GM19467 (cell line): ENCODE results near the gene FFAR4.

Experiments
- ATAC-seq: cut with Tn5 transposase; IDR thresholded peaks from one replicate; pipeline ENCODE4 v1.9.1; 2021; ENCODE audit warnings: mild to moderate bottlenecking, moderate library complexity; ENCODE audit not compliant: unreplicated experiment

Gene FFAR4

DNA sequence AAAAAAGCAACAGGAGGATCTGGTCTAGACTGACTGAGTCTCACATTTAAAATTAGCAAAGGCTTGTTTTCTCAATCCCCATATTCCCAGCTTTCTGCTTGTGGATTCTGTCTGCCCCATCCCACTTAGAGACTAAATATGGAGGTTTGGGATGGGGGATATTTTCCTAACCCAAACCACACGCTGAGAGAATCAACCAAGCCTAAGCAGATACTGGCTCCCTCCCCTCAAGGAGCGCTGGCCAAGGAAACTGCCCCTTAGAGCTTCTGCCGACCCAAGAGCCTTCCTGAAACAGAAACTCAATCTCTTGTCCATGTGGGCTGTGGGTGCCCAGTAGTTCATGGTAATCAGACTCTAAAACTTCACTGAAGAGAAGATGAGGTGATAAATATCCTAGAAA, 3.9 kb downstream of the FFAR4 start:
- no peak for ATAC-seq

- no peak for ATAC-seq
These were observed 6.1 kb downstream of the FFAR4 start for GRCh38 chr10:93572606-93573005.

DNA sequence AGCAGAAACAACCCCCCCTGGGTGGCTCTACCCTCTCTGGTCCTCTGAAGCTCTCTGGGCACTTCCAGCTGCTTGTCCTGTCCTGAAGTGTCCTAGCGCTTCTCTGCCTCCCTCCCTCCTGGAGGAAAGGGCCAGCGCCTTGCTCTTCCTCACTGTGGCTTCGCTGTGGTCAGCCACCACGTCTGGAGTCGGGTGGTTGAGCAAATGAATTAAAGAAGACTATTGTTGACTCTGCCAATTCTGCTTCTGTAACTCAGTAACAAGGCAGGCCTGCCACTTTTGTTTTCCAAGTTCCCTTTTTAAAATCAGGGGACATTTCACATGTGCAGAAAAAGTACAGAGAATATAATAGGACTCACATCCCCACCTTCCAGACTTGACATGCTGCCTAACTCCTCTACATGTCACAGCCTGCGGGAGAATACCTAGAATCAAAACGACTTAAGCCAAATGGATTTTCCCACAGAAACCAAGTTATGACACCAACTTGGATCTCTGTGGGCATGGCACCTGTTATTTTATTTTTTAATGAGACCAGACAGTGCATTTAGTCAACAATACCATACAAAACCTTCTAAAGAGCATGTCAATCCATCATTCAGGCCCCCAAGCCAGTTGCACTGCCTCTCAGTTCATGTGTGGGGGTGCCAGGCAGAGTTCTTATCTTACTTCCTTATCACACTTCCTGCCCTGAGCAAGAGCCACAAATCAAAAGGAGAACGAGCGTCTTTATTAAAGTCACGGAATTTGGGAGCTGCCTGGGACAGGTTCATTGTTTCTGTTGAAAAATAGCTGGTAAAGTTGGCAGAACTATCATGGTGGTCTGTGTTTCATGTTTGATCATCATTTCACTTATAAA, 6.8 kb downstream of the FFAR4 start:
- no peak for ATAC-seq

GRCh38 chr10:93573924-93574323, 7.5 kb downstream of the FFAR4 start:
- ATAC-seq = no peak

GRCh38 chr10:93576888-93577287, 10.4 kb downstream of the FFAR4 start:
- no peak for ATAC-seq

- no peak for ATAC-seq
These were observed 11.1 kb downstream of the FFAR4 start for GRCh38 chr10:93577565-93577964.

DNA sequence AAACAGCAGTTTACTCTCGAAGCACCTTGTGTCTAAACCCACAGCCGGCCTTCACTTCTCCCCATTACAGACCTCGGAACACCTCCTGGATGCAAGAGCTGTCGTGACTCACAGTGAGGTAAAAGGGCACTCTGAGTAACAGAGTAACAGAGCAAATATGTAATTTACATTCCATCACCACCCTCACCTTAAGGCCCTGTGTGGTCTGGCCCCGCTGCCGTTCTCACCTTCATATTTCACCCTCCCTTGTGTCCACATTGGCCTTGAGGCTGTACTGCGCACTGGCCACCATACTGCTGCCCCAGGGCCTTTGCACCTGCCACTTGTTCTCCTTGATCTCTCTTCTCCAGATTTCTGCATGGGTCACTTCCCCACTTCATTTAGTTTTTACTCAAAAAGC, 12.6 kb downstream of the FFAR4 start:
- no peak for ATAC-seq

GRCh38 chr10:93579985-93580711, 13.7 kb downstream of the FFAR4 start:
- ATAC-seq = no peak

DNA sequence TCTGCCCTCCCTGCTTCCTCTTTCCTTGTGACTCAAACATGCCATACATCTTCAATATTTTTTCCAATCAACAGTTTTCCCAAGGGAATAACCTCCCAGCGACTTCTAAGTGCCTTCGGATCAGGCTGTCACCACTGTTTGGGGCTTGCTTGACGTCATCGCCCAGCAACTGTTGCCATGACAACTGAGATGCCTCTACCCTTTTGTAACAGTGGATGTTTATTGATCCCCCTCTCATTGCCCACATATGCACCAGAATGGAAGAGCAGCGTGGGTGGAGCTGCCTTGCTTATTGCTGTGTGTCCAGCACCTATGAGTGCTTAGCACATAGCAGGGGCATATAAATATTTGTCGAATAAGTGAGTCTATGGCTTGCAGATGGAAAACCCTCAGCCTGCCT, 14.4 kb downstream of the FFAR4 start:
- no peak for ATAC-seq

DNA sequence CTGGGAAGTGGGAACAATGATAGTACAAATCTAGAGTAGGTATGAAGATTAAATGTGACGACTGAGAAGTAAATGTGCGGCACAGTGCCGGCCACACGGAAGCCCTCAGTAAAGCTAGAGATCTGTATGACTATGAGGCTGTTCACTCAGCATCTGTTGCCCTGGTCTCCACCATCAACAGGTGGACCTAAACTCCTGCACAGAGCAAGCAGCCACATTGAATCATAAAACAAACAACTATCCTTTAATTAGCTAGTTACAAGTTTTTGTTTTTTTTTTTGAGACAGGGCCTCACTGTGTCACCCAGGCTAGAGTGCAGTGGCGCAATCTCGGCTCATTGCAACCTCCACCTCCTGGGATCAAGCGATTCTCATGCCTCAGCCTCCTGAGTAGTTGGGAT, 18.0 kb downstream of the FFAR4 start:
- ATAC-seq = no peak

DNA sequence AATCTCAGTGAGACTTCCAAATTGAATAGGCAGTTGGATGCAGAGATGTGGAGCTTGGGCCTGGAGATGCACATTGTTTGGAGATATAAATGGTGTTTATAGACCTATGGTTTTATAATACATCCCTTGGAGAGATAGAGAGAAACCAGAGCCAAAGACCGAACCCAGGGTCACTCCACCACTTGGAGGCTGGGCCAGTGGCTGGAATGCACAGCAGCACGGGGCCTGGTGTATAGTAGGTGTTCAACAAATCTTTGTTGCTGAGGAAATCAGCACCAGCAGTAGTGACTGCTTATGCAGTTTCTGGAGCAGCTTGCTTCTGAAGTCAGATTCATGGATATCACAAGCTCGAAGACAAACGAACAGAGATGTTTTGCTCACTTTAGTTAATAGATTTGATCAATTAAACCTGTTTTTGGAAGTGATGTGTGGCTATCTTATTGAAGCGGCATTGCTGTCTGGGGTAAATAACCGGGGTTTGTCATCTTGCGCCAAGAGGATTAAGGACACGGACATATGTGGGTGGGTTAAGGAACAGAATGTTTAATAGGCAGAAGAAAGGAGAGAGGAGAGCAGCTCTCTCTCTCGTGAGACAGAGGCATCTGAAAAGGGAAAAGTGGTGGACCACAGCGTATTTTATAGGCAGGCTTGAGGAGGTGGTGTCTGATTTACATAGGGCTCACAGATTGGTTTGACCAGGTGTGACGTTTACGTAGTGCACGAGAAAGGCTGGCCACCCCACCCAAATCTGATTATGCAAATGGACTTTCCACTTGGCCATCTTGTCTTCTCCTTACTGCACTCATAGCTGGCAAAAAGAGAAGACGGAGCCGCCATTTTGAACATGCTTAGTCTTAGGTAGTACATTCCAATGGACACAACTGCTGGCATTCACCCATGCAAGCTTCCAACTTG, 23.4 kb downstream of the FFAR4 start:
- no peak for ATAC-seq

GRCh38 chr10:93590638-93591037, 24.2 kb downstream of the FFAR4 start:
- ATAC-seq = no peak

DNA sequence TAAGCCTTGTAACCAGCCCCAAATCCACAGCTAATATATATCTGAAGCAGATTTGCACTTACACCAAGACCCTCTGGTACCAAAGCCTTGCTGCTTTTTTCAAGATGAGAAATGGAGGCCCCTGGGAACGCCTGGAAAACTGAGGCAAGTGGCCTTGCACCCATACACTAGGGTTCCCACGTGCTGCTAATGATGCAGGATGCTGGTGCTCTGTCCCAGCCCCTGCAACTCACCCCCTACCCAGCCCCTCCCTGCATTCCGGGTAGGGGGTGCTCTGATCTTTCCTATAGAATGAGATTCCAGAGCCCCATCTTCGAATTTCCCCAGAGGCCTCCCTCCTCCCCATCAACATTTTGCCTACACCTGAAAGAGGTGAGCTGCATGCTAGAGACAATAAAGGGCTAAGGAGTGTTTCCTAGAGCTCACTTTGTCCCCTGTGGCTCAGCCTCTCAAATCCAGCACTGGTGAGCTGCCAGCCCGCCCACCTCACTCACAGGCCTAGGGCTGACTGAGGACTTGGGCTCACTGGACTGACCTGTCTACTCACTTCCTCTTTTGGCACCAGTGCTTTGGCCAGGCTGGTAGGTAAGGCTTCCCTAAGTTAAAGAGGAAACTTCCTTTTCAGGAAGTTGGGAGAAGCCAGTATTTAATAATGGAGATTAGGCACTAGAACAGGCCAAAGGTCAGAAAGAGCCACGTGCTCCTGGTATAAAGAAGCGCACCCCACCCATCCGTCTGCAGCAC, 24.8 kb downstream of the FFAR4 start:
- no peak for ATAC-seq

- no peak for ATAC-seq
These were observed 26.8 kb downstream of the FFAR4 start for GRCh38 chr10:93593254-93593653.

- ATAC-seq = no peak
These were observed 27.3 kb downstream of the FFAR4 start for GRCh38 chr10:93593749-93594148.

GRCh38 chr10:93594518-93594917, 28.1 kb downstream of the FFAR4 start:
- no peak for ATAC-seq

DNA sequence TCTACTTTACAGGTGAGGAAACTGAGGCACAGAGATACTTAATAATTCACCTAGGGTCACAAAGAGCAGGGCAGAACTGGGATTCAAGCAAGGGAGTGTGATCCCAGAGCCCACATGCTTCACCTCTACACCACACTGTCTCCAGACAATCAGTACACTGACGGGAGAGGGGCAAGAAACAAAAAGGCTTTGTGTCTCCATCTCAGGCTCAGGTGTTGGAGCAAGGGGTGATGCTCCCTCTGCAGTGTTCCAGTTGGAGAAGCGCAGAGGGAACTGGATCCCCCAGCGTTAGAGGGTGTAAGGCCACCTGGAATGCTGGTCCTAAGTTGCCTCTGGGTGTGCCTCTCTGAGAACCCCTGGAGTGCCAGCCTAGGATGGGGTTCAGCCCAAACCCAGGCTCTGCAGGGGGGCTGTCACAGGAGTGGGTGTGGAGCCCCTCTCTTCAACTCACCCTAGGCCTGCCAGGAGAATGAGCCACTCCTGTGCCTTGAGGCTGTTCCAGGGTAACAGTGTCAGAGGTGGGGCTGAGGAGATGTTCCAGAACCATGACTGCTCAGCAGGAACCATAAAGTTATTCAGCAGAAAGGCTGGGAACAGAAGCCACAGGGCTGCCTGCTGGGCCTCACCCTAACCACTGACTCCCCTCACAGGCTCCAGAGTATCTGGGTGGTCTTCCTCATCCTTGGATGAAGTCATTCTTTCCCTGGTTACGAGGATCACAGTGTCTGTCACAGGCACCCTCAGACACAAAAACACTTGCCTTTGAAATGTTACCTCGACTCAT, 29.1 kb downstream of the FFAR4 start:
- no peak for ATAC-seq

GRCh38 chr10:93596539-93596938, 30.1 kb downstream of the FFAR4 start:
- ATAC-seq = no peak

DNA sequence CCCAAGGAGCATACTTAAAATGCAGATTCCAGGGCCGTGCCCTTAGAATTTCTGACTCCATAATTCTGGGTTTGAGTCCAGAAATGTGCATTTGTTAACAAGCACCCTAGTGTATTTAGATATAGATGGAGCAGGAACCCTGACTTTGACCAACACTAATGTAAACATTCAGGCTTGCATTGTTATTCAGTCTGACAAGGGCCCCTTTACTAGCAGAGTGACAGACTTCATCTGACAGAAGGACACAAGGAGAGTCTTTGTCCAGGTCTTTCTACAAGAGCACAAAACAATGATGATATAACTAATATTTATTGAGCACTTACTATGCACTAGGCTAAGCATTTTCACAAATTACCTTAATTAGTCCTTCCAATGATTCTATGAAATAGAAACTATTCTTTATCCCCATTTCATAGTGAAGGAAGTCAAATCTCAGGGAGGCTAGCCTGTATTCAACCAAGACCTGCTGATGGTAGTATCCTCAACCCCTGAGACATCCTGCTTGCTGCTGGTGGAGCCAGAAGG, 30.7 kb downstream of the FFAR4 start:
- no peak for ATAC-seq

DNA sequence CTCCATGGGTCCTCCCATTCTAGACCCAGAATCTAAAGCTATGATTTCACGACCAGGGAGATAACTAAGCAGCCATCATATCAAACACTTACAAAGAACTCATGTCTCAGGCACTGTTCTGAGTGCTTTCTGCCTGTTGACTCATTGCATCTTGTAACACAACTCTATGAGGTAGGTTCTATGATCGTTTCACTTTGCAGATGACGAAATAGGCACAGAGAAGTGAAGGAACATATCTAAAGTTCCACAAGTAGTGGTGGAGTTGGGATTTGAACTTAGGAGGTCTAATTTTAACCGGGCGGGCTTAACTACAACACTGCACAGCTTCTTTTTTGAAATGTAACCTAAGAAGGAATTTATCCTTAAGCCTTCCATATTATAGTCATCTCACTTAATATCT, 31.7 kb downstream of the FFAR4 start:
- ATAC-seq = no peak
